K562 (cell line): ENCODE measurements around the gene KCTD16. TPM values are rescaled to one million over a fixed set of nuclear protein-coding genes. Genes with fewer than 3 reads are reported as not detected.
A peak's percentile ranks its signal among the peaks of the same experiment; 100 is the strongest.

Experiments used
- ATF4 ChIP-seq: fragments of 450-650 bp; formaldehyde crosslinking; IDR thresholded peaks from 2 replicates; pipeline ENCODE4 v1.4.0; 2022; ENCODE audit warnings: mild to moderate bottlenecking, moderate library complexity
- ATF7 ChIP-seq: fragments of 450-650 bp; IDR thresholded peaks from 2 replicates; pipeline ENCODE4 v1.7.1; 2014; ENCODE audit warnings: mild to moderate bottlenecking, moderate library complexity
- CTBP1 ChIP-seq: fragments of 450-650 bp; IDR thresholded peaks from 2 replicates; pipeline ENCODE4 v1.6.1; 2016; ENCODE audit warnings: borderline replicate concordance
- ESRRA ChIP-seq: fragments of 450-650 bp; IDR thresholded peaks from 2 replicates; pipeline ENCODE4 v1.6.1; 2014; ENCODE audit warnings: low read depth, mild to moderate bottlenecking, moderate library complexity, borderline replicate concordance
- GATAD2A ChIP-seq: fragments of 450-650 bp; IDR thresholded peaks from 2 replicates; pipeline ENCODE4 v1.6.1; 2017
- KHSRP ChIP-seq: fragments of 450-650 bp; IDR thresholded peaks from 2 replicates; pipeline ENCODE4 v1.6.1; 2017
- MNT ChIP-seq, 2 experiments: fragments of 450-650 bp; conservative IDR thresholded peaks; 2 replicates each; pipeline ENCODE4 v1.6.1; 2017; ENCODE audit warnings: mild to moderate bottlenecking in 2 of 2, moderate library complexity in 2 of 2
- PRDM10 ChIP-seq: fragments of 450-650 bp; IDR thresholded peaks from 2 replicates; pipeline ENCODE4 v1.6.1; 2018; ENCODE audit not compliant: partially characterized antibody
- SUPT5H ChIP-seq: fragments of 450-650 bp; IDR thresholded peaks from 2 replicates; pipeline ENCODE4 v1.6.1; 2016
- TAF9B ChIP-seq: fragments of 450-650 bp; IDR thresholded peaks from 2 replicates; pipeline ENCODE4 v1.6.1; 2018; ENCODE audit warnings: mild to moderate bottlenecking; ENCODE audit not compliant: partially characterized antibody
- polyA plus RNA-seq, 8 experiments: library from polyadenylated mRNA; depleted of rRNA in 4 of 8; stranded (reverse) in 5 of 8; unstranded in 3 of 8; fragments of >200 nt; fragmentation: Nextera tagmentation in 2 of 8; fragmentation: Illumina TruSeq in 1 of 8; extraction: Ambion mirVana in 2 of 8; extraction: Trizol in 1 of 8; gene quantifications; 2 replicates each; pipeline versions ENCODE4 v1.2.1 to v1.2.3, GENCODE V29; 2011 to 2014; ENCODE audit warnings: inconsistent platforms in 1 of 8, missing spikeins in 1 of 8
- total RNA-seq, 7 experiments: library from RNA; depleted of rRNA in 6 of 7; stranded (reverse); fragments of >200 nt in 6 of 7; fragmentation: Illumina TruSeq in 2 of 7; extraction: Trizol in 2 of 7; gene quantifications; 2 replicates each; pipeline versions ENCODE4 v1.2.1 to v1.2.3, GENCODE V29; 2011 to 2021; ENCODE audit warnings: low replicate concordance in 1 of 7

The KCTD16 gene
- total and polyA plus RNA-seq, 9 of the 15 experiments (the other 6 are each of a cell fraction or from before 2014, with no cell fraction given): 0.04 TPM; not detected in 8

- no peak for TF ChIP-seq ATF4 (CRISPR knock-in tag)
- TF ChIP-seq KHSRP: no peak
- no peak for TF ChIP-seq PRDM10
- peak; percentile 45; the same call in 1 of the 2 replicates for TF ChIP-seq CTBP1
- peak; percentile 72 for TF ChIP-seq TAF9B
- no peak for TF ChIP-seq GATAD2A
- TF ChIP-seq MNT (conservative IDR thresholded peaks at IDR 0.05): peak; percentile 50 to 74; a peak in 3 of 4 replicates
- peak; percentile 64 for TF ChIP-seq ATF7
- 0 out of 2 replicates have a peak, but pooled peaks have one; percentile 25 for TF ChIP-seq ESRRA
- peak; percentile 89 for TF ChIP-seq SUPT5H
Observed at GRCh38 chr5:144170276-144171024, at the start of gene KCTD16, which contains the start of gene YIPF5 (continued).
